ENCODE measurements around the gene SPDYC. TPM values are rescaled to one million over a fixed set of nuclear protein-coding genes. Genes with fewer than 3 reads are reported as not detected.

Gene SPDYC
- total and polyA plus RNA-seq, 2 donors from 2014 or later: 0.43 TPM; not detected in 1

DNA sequence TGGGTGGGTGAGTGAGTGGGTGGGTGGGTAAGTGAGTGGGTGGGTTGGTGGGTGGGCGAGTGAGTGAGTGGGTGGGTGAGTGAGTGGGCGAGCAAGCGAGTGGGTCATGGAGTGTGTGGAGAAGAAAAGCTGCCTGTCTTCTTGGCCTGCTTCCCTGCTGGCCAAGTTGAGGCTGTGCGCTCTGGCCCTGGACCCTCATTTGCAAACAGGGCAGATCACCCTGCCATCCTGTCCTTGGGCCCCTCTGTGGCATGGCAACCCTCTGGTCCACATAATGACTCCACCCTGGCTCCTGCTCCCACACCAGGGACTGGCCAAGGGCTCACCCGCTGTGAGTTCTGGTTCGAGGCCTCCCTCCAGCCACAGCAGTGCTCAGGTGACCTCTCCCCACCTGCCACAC is 46.8 kb downstream of the SPDYC start:
- Histone ChIP-seq H3K27ac (ENCODE audit: low read depth in 2 of 2, low read length in 2 of 2) (no peak overlapping the region), H3K4me1 (ENCODE audit: control insufficient read depth in 2 of 3, insufficient read depth in 2 of 3, low read depth in 1 of 3, low read length in 3 of 3) (peaks cover 0 to 3% (median 0%) of the 10 kb centered on the region in 3 donors), H3K9me3 (ENCODE audit: control insufficient read depth in 2 of 3, insufficient read depth in 1 of 3, low read length in 3 of 3) (no peaks in the 10 kb centered on the region), H3K4me3 (ENCODE audit: low read length in 3 of 3) (no peak overlapping the region), H3K9ac (ENCODE audit: low read length in 3 of 3) (no peak overlapping the region), H3K27me3 (ENCODE audit: control insufficient read depth, insufficient read depth, low read length) (no peaks in the 10 kb centered on the region), H3K36me3 (ENCODE audit: control insufficient read depth in 2 of 3, insufficient read depth in 3 of 3, low read length in 3 of 3) (no peaks in the 10 kb centered on the region)
- DNase-seq: no peak
- FAIRE-seq: no peak
- TF ChIP-seq, protein P1, sequence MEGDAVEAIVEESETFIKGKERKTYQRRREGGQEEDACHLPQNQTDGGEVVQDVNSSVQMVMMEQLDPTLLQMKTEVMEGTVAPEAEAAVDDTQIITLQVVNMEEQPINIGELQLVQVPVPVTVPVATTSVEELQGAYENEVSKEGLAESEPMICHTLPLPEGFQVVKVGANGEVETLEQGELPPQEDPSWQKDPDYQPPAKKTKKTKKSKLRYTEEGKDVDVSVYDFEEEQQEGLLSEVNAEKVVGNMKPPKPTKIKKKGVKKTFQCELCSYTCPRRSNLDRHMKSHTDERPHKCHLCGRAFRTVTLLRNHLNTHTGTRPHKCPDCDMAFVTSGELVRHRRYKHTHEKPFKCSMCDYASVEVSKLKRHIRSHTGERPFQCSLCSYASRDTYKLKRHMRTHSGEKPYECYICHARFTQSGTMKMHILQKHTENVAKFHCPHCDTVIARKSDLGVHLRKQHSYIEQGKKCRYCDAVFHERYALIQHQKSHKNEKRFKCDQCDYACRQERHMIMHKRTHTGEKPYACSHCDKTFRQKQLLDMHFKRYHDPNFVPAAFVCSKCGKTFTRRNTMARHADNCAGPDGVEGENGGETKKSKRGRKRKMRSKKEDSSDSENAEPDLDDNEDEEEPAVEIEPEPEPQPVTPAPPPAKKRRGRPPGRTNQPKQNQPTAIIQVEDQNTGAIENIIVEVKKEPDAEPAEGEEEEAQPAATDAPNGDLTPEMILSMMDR (IDR thresholded peaks at IDR 0.05; ENCODE audit: borderline replicate concordance, extremely low read depth, insufficient read depth): no peak
- intact Hi-C loops (cut with DNase I): no loop called here

GRCh38 chr11:65217441-65218423 is 47.7 kb downstream of the SPDYC start:
- no peak overlapping the region for H3K4me3 ChIP-seq (ENCODE audit: low read length in 3 of 3)
- no peaks in the 10 kb centered on the region for H3K9me3 ChIP-seq (ENCODE audit: control insufficient read depth in 2 of 3, insufficient read depth in 1 of 3, low read length in 3 of 3)
- FAIRE-seq: no peak
- H3K4me1 ChIP-seq (ENCODE audit: control insufficient read depth in 2 of 3, insufficient read depth in 2 of 3, low read depth in 1 of 3, low read length in 3 of 3): peaks cover 0 to 3% (median 0%) of the 10 kb centered on the region in 3 donors
- TF ChIP-seq, protein P1 (IDR thresholded peaks at IDR 0.05; ENCODE audit: borderline replicate concordance, extremely low read depth, insufficient read depth): no peak
- intact Hi-C loops (cut with DNase I): no loop called here
- no peaks in the 10 kb centered on the region for H3K27me3 ChIP-seq (ENCODE audit: control insufficient read depth, insufficient read depth, low read length)
- DNase-seq: peak in 1 of 5 donors; percentile 35
- no peak overlapping the region for H3K27ac ChIP-seq (ENCODE audit: low read depth in 2 of 2, low read length in 2 of 2)
- no peaks in the 10 kb centered on the region for H3K36me3 ChIP-seq (ENCODE audit: control insufficient read depth in 2 of 3, insufficient read depth in 3 of 3, low read length in 3 of 3)
- no peak overlapping the region for H3K9ac ChIP-seq (ENCODE audit: low read length in 3 of 3)

DNA sequence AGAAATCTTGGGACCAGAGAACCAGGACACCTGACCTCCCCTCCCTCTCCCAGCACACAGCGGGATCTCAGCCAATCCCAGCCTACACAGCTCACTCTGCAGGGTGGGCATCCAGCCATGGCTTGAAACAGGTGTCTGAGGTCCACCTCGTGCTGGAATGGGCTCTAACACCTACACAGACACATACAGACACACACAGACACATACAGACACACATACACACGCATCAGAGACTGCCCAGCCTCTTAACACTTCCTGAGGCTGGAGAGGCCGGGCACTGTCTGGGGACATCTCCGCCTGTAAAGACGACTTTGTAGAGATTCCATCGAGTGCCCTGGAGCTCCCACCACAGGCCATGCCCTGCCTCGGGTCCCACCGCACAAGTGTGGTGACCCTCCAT is 48.4 kb downstream of the SPDYC start:
- FAIRE-seq (no peak), DNase-seq (peak in 1 of 5 donors; percentile 18)
- TF ChIP-seq, protein P1 (IDR thresholded peaks at IDR 0.05; ENCODE audit: borderline replicate concordance, extremely low read depth, insufficient read depth): no peak
- Histone ChIP-seq H3K36me3 (ENCODE audit: control insufficient read depth in 2 of 3, insufficient read depth in 3 of 3, low read length in 3 of 3) (no peaks in the 10 kb centered on the region), H3K27ac (ENCODE audit: low read depth in 2 of 2, low read length in 2 of 2) (no peak overlapping the region), H3K9ac (ENCODE audit: low read length in 3 of 3) (no peak overlapping the region), H3K4me1 (ENCODE audit: control insufficient read depth in 2 of 3, insufficient read depth in 2 of 3, low read depth in 1 of 3, low read length in 3 of 3) (peaks cover 0 to under 1% (median 0%) of the 10 kb centered on the region in 3 donors), H3K4me3 (ENCODE audit: low read length in 3 of 3) (no peak overlapping the region), H3K9me3 (ENCODE audit: control insufficient read depth in 2 of 3, insufficient read depth in 1 of 3, low read length in 3 of 3) (no peaks in the 10 kb centered on the region), H3K27me3 (ENCODE audit: control insufficient read depth, insufficient read depth, low read length) (no peaks in the 10 kb centered on the region)
- intact Hi-C loops (cut with DNase I): no loop called here

All from kidney (tissue), 14 donors.